MM.1S (cell line): ENCODE measurements around the gene LBHD2.
A peak's percentile ranks its signal among the peaks of the same experiment; 100 is the strongest.
"Not testable (repeated sequence)": the region's sequence is repeated elsewhere in the genome, so short reads cannot be mapped to it uniquely, and the experiment has no call there.

ENCODE experiments used
- DNase-seq: peaks from one replicate; pipeline ENCODE4 v3.0.0-alpha.2; 2015
- H2AFZ ChIP-seq: fragments of 300-600 bp; sonication (generic); 2 replicates; pipeline ENCODE4 v1.6.0; 2016; ENCODE audit warnings: antibody characterized with exemption, low read length
- H3F3A ChIP-seq: fragments of 300-600 bp; sonication (generic); 2 replicates; pipeline ENCODE4 v1.6.1; 2016; ENCODE audit warnings: mild to moderate bottlenecking, antibody characterized with exemption, low read length, moderate library complexity, mixed read lengths; ENCODE audit not compliant: insufficient read depth
- H3K27ac ChIP-seq: fragments of 300-600 bp; sonication (generic); 2 replicates; pipeline ENCODE4 v1.5.1; 2016; ENCODE audit warnings: mild to moderate bottlenecking, low read length
- H3K27me3 ChIP-seq: fragments of 300-600 bp; sonication (generic); replicated peaks from 2 replicates; pipeline ENCODE4 v1.6.0; 2016; ENCODE audit warnings: low read length; ENCODE audit not compliant: insufficient read depth
- H3K36me3 ChIP-seq: fragments of 300-600 bp; sonication (generic); replicated peaks from 2 replicates; pipeline ENCODE4 v1.6.1; 2016; ENCODE audit warnings: mild to moderate bottlenecking, low read length, mixed read lengths; ENCODE audit not compliant: insufficient read depth
- H3K4me1 ChIP-seq: fragments of 300-600 bp; sonication (generic); 2 replicates; pipeline ENCODE4 v1.6.1; 2016; ENCODE audit warnings: low read length, mixed read lengths
- H3K4me2 ChIP-seq: fragments of 300-600 bp; sonication (generic); 2 replicates; pipeline ENCODE4 v1.6.0; 2016; ENCODE audit warnings: low read depth, low read length
- H3K4me3 ChIP-seq: fragments of 300-600 bp; sonication (generic); 2 replicates; pipeline ENCODE4 v1.5.1; 2016; ENCODE audit warnings: low read length, mixed read lengths
- H3K79me2 ChIP-seq: fragments of 300-600 bp; sonication (generic); 2 replicates; pipeline ENCODE4 v1.6.1; 2016; ENCODE audit warnings: mixed run types, low read length, mixed read lengths
- H3K9ac ChIP-seq: fragments of 300-600 bp; sonication (generic); 2 replicates; pipeline ENCODE4 v1.6.1; 2016; ENCODE audit warnings: low read length, mixed read lengths
- H3K9me2 ChIP-seq: fragments of 300-600 bp; sonication (generic); replicated peaks from 2 replicates; pipeline ENCODE4 v1.6.1; 2016; ENCODE audit warnings: mild to moderate bottlenecking, low read length, mixed read lengths; ENCODE audit not compliant: insufficient read depth
- H3K9me3 ChIP-seq: fragments of 300-600 bp; sonication (generic); replicated peaks from 2 replicates; pipeline ENCODE4 v1.6.1; 2016; ENCODE audit warnings: mild to moderate bottlenecking, low read length, mixed read lengths; ENCODE audit not compliant: insufficient read depth
- H4K20me1 ChIP-seq: fragments of 300-600 bp; sonication (generic); 2 replicates; pipeline ENCODE4 v1.6.1; 2016; ENCODE audit warnings: mild to moderate bottlenecking, low read length, moderate library complexity, mixed read lengths; ENCODE audit not compliant: insufficient read depth
- EZH2 ChIP-seq: fragments of 300-600 bp; sonication (generic); optimal IDR thresholded peaks from 2 replicates; pipeline ENCODE3; 2017; ENCODE audit warnings: low read depth, mild to moderate bottlenecking, antibody characterized with exemption, low read length, mixed read lengths
- EZH2phosphoT487 ChIP-seq: fragments of 300-600 bp; sonication (generic); IDR thresholded peaks from 2 replicates; pipeline ENCODE4 v1.6.1; 2018; ENCODE audit warnings: antibody characterized with exemption, low read length
- TF ChIP-seq, protein P1 (sequence below): fragments of 300-600 bp; sonication (generic); IDR thresholded peaks from 2 replicates; pipeline ENCODE4 v1.5.1; 2016; ENCODE audit warnings: antibody characterized with exemption, low read length, mixed read lengths

Gene LBHD2

DNA sequence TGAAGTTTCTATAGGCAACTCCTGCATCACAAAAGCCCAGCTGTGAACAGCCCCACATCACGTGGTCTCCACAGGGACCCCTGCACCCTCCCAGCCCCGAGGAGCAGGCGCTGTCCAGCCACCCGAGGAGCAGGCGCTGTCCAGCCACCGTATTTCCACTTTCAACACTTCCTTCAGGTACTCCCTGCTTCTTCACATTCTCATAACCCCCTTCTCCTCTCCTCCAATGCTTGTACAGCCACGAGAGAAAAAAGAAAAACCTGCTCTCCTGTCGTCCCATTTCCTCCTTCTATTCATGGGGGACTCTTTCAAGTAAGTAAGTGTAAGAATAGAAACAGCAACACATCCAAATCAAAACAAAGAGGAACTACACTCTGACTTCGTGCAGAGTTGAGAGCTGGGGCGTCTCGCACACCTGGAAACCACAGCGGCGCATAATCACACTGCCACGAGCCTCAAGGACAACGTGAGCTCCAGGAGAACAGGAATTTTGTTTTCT, 38.6 kb upstream of the LBHD2 start:
- Histone ChIP-seq H3K4me1 (no peaks in the 10 kb centered on the region), H3K27me3 (no peaks in the 10 kb centered on the region), H3K36me3 (no peaks in the 10 kb centered on the region), H3K79me2 (no peaks in the 10 kb centered on the region), H2AFZ (no peak overlapping the region), H4K20me1 (no peaks in the 10 kb centered on the region), H3K27ac (no peak overlapping the region; the same call in 1 of the 2 replicates), H3K4me3 (peak overlapping the region; percentile 34; the same call in 1 of the 2 replicates), H3K9me2 (no peaks in the 10 kb centered on the region), H3K9ac (no peak overlapping the region), H3F3A (peaks cover 4% of the 10 kb centered on the region; the same call in 1 of the 2 replicates), H3K4me2 (peak overlapping the region; percentile 63; the same call in 1 of the 2 replicates), H3K9me3 (no peaks in the 10 kb centered on the region)
- TF ChIP-seq, protein P1, sequence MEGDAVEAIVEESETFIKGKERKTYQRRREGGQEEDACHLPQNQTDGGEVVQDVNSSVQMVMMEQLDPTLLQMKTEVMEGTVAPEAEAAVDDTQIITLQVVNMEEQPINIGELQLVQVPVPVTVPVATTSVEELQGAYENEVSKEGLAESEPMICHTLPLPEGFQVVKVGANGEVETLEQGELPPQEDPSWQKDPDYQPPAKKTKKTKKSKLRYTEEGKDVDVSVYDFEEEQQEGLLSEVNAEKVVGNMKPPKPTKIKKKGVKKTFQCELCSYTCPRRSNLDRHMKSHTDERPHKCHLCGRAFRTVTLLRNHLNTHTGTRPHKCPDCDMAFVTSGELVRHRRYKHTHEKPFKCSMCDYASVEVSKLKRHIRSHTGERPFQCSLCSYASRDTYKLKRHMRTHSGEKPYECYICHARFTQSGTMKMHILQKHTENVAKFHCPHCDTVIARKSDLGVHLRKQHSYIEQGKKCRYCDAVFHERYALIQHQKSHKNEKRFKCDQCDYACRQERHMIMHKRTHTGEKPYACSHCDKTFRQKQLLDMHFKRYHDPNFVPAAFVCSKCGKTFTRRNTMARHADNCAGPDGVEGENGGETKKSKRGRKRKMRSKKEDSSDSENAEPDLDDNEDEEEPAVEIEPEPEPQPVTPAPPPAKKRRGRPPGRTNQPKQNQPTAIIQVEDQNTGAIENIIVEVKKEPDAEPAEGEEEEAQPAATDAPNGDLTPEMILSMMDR, result no peak
- TF ChIP-seq EZH2 (no peak), EZH2phosphoT487 (no peak)
- no peak for DNase-seq

- not testable (repeated sequence) for H3K79me2 ChIP-seq
Observed at GRCh38 chr14:103047453-103047852, 36.6 kb upstream of the LBHD2 start.

DNA sequence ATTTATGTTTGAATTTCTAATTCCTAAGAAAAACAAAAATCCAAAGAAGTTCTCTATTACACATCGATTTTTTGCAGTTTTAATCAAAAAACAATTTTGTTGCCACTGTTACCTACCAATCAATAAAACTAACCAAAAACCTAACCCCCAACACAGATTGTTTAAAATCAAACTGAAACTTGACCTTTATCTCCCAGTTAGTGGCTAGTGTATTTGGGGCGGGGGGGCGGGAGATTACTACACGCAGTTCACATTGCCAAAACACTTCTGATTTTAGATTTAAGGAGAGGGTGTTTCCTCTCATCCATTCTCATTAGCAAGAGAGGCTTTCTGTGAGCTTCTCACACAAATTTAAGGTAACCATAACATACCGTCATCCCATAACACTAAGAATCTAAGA, 33.1 kb upstream of the LBHD2 start:
- Histone ChIP-seq H3K9ac (no peak overlapping the region), H4K20me1 (no peaks in the 10 kb centered on the region), H2AFZ (no peak overlapping the region), H3K9me3 (no peaks in the 10 kb centered on the region), H3K4me3 (no peak overlapping the region), H3K79me2 (no peaks in the 10 kb centered on the region; the same call in 1 of the 2 replicates), H3F3A (no peaks in the 10 kb centered on the region), H3K4me1 (no peaks in the 10 kb centered on the region), H3K4me2 (no peak overlapping the region), H3K9me2 (no peaks in the 10 kb centered on the region), H3K36me3 (no peaks in the 10 kb centered on the region), H3K27ac (no peak overlapping the region), H3K27me3 (no peaks in the 10 kb centered on the region)
- no peak for DNase-seq
- TF ChIP-seq, protein P1, result no peak

More at GRCh38 chr14:103047453-103047852, 36.6 kb upstream of the LBHD2 start:
- H3K9me3 ChIP-seq, H3K9ac ChIP-seq, H2AFZ ChIP-seq, H3K4me1 ChIP-seq, H3F3A ChIP-seq, H3K4me3 ChIP-seq, DNase-seq, H4K20me1 ChIP-seq, H3K36me3 ChIP-seq, H3K4me2 ChIP-seq, H3K27me3 ChIP-seq, H3K9me2 ChIP-seq, H3K27ac ChIP-seq: not testable (repeated sequence)

DNA sequence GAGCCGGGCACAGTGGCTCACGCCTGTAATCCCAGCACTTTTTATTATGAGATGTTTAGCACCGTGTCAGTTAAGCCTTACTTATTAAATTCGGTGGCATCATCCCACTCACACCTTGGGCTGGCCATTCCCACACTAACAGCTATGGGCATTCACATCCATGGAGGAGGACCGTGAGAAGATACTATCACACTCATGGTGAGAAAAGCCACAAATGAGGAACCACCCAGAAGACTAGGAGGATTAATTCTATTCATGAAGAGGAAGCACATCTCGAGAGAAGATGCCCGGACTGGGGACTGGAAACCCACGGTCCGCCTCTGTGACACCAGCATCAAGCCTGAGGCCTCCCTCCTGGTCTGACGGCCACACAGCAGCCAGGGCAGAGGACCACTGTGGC, 31.6 kb upstream of the LBHD2 start:
- Histone ChIP-seq H3K79me2 (no peaks in the 10 kb centered on the region; the same call in 1 of the 2 replicates), H4K20me1 (no peaks in the 10 kb centered on the region), H3K4me2 (no peak overlapping the region), H3K27ac (no peak overlapping the region), H3K9me3 (no peaks in the 10 kb centered on the region), H3K36me3 (no peaks in the 10 kb centered on the region), H3K4me3 (no peak overlapping the region), H3K9ac (no peak overlapping the region), H3K4me1 (no peaks in the 10 kb centered on the region), H3K9me2 (no peaks in the 10 kb centered on the region), H3K27me3 (no peaks in the 10 kb centered on the region), H3F3A (no peaks in the 10 kb centered on the region), H2AFZ (no peak overlapping the region)
- TF ChIP-seq EZH2, result no peak
- no peak for TF ChIP-seq EZH2phosphoT487
- TF ChIP-seq, protein P1, result no peak
- no peak for DNase-seq
